Endothelial cell (in vitro differentiated cells): ENCODE data around the gene SGMS1. TPM values are rescaled to one million over a fixed set of nuclear protein-coding genes. Genes with fewer than 3 reads are reported as not detected.

Experiments
- DNase-seq: peaks from one replicate; pipeline ENCODE4 v3.0.0; 2021; ENCODE audit warnings: low spot score
- H3K27ac Mint-ChIP-seq: one replicate; pipeline ENCODE4 v1.8.0; 2021; ENCODE audit warnings: mixed read lengths, inconsistent platforms; ENCODE audit not compliant: unreplicated experiment
- H3K27me3 Mint-ChIP-seq: one replicate; pipeline ENCODE4 v1.8.0; 2021; ENCODE audit warnings: mild to moderate bottlenecking, moderate library complexity, mixed read lengths, inconsistent platforms; ENCODE audit not compliant: unreplicated experiment
- H3K36me3 Mint-ChIP-seq: one replicate; pipeline ENCODE4 v1.8.0; 2021; ENCODE audit warnings: mild to moderate bottlenecking, low read depth, mixed read lengths, inconsistent platforms; ENCODE audit not compliant: unreplicated experiment
- H3K4me1 Mint-ChIP-seq: one replicate; pipeline ENCODE4 v1.8.0; 2021; ENCODE audit warnings: mild to moderate bottlenecking, mixed read lengths, inconsistent platforms; ENCODE audit not compliant: unreplicated experiment
- H3K4me3 Mint-ChIP-seq: one replicate; pipeline ENCODE4 v1.8.0; 2021; ENCODE audit warnings: mild to moderate bottlenecking, mixed read lengths, inconsistent platforms; ENCODE audit not compliant: unreplicated experiment
- H3K9me3 Mint-ChIP-seq: one replicate; pipeline ENCODE4 v1.8.0; 2021; ENCODE audit warnings: mixed read lengths, inconsistent platforms; ENCODE audit not compliant: unreplicated experiment
- CTCF ChIP-seq: fragments of 200-600 bp; sonication (generic); IDR thresholded peaks from one replicate; pipeline ENCODE4 v1.5.0; 2021; ENCODE audit warnings: antibody characterized with exemption; ENCODE audit not compliant: unreplicated experiment
- total RNA-seq: library from RNA; stranded (reverse); fragmentation: NEBNext Ultra II Directional; extraction: Animal tissue kit (Norgen Biotek cat#: 25700); gene quantifications from one replicate; pipeline ENCODE4 v1.2.1, GENCODE V29; 2021; ENCODE audit not compliant: unreplicated experiment

The SGMS1 gene
- total RNA-seq, 1 donor from 2014 or later = 12.4 TPM

DNA sequence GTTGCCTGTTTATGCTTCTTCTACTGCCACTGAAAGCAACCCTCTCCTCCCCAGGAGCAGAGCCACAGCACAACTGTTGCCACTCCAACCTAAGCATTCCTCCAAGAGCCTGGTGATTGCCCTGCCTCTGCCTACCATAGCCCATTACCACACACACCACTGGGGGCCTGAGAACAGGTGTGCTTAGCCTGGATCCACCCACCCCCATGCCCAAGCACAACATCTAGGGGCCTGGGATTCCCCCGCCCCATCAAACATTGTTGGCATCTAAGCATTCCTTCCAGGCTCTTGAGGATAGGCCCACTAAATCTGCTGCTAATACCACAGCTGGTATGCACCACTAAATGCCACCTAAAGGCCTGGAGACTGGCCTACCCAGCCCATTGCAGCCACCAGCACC lies 329.2 kb downstream of the SGMS1 start:
- DNase-seq = no peak
- no peak overlapping the region for H3K27ac Mint-ChIP-seq
- no peaks in the 10 kb centered on the region for H3K36me3 Mint-ChIP-seq
- no peak overlapping the region for H3K4me3 Mint-ChIP-seq
- H3K4me1 Mint-ChIP-seq = no peaks in the 10 kb centered on the region
- no peak for TF ChIP-seq CTCF
- no peaks in the 10 kb centered on the region for H3K9me3 Mint-ChIP-seq
- H3K27me3 Mint-ChIP-seq = peaks cover 2% of the 10 kb centered on the region

- H3K36me3 Mint-ChIP-seq = no peaks in the 10 kb centered on the region
- no peak overlapping the region for H3K4me3 Mint-ChIP-seq
- no peak for TF ChIP-seq CTCF
- H3K4me1 Mint-ChIP-seq = no peaks in the 10 kb centered on the region
- H3K27ac Mint-ChIP-seq = no peak overlapping the region
- H3K27me3 Mint-ChIP-seq = peaks cover 2% of the 10 kb centered on the region
- DNase-seq = no peak
- H3K9me3 Mint-ChIP-seq = no peaks in the 10 kb centered on the region
These were observed 330.0 kb downstream of the SGMS1 start for GRCh38 chr10:50293513-50294313.

- no peaks in the 10 kb centered on the region for H3K36me3 Mint-ChIP-seq
- no peak for DNase-seq
- no peaks in the 10 kb centered on the region for H3K4me1 Mint-ChIP-seq
- H3K27me3 Mint-ChIP-seq = peaks cover 2% of the 10 kb centered on the region
- H3K27ac Mint-ChIP-seq = no peak overlapping the region
- H3K9me3 Mint-ChIP-seq = no peaks in the 10 kb centered on the region
- no peak for TF ChIP-seq CTCF
- no peak overlapping the region for H3K4me3 Mint-ChIP-seq
These were observed 332.4 kb downstream of the SGMS1 start for GRCh38 chr10:50291261-50291850.

DNA sequence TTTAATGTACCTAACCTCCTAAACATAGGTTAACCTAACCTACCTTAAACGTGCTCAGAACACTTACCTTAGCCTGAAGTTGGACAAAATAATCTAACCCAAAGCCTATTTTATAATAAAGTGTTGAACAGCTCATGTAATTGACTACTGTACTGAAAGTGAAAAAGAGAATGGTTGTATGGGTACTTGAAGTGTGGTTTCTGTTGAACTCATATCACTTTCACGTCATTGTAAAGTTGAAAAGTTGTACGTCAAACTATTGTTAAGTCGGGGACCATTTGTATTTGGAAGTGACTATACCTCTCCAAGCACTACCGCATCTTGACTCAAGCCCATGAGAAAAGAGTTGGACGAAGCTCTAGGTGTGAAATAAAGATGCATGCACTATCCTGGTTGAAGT lies 334.6 kb downstream of the SGMS1 start:
- Mint-ChIP-seq H3K4me3 (no peak overlapping the region), H3K27me3 (no peaks in the 10 kb centered on the region), H3K36me3 (no peaks in the 10 kb centered on the region), H3K9me3 (no peaks in the 10 kb centered on the region), H3K27ac (no peak overlapping the region), H3K4me1 (no peaks in the 10 kb centered on the region)
- TF ChIP-seq CTCF = no peak
- DNase-seq = no peak
